GM18873 (cell line): Measurements from ENCODE around the gene SPOCK1.
"Not testable (repeated sequence)": the region's sequence is repeated elsewhere in the genome, so short reads cannot be mapped to it uniquely, and the experiment has no call there.

Source experiments
- ATAC-seq: cut with Tn5 transposase; IDR thresholded peaks from one replicate; pipeline ENCODE4 v1.9.1; 2021; ENCODE audit warnings: mild to moderate bottlenecking, moderate library complexity, moderate number of reproducible peaks; ENCODE audit not compliant: unreplicated experiment, low FRiP score

SPOCK1 gene

GRCh38 chr5:137399911-137400310, 99.2 kb downstream of the SPOCK1 start:
- ATAC-seq = no peak

GRCh38 chr5:137398751-137399150, 100.4 kb downstream of the SPOCK1 start:
- ATAC-seq = no peak

GRCh38 chr5:137398154-137398553, 101.0 kb downstream of the SPOCK1 start:
- no peak for ATAC-seq

GRCh38 chr5:137395011-137395755, 103.9 kb downstream of the SPOCK1 start:
- ATAC-seq = no peak

- ATAC-seq = no peak
Observed at GRCh38 chr5:137394380-137394779, 104.7 kb downstream of the SPOCK1 start.

GRCh38 chr5:137393196-137393993, 105.7 kb downstream of the SPOCK1 start:
- ATAC-seq = no peak

GRCh38 chr5:137392261-137392660, 106.9 kb downstream of the SPOCK1 start:
- ATAC-seq = no peak

GRCh38 chr5:137391044-137391443, 108.1 kb downstream of the SPOCK1 start:
- ATAC-seq = not testable (repeated sequence)

- no peak for ATAC-seq
Observed at GRCh38 chr5:137389042-137389441, 110.1 kb downstream of the SPOCK1 start.

GRCh38 chr5:137385064-137385463, 114.1 kb downstream of the SPOCK1 start:
- no peak for ATAC-seq

- ATAC-seq = no peak
Observed at GRCh38 chr5:137383909-137384308, 115.2 kb downstream of the SPOCK1 start.

GRCh38 chr5:137381555-137381954, 117.6 kb downstream of the SPOCK1 start:
- ATAC-seq = no peak

GRCh38 chr5:137379555-137380286, 119.4 kb downstream of the SPOCK1 start:
- no peak for ATAC-seq

GRCh38 chr5:137375741-137376526, 123.2 kb downstream of the SPOCK1 start:
- no peak for ATAC-seq

- no peak for ATAC-seq
Observed at GRCh38 chr5:137374110-137374714, 124.9 kb downstream of the SPOCK1 start.

- no peak for ATAC-seq
Observed at GRCh38 chr5:137372773-137373160, 126.4 kb downstream of the SPOCK1 start.

GRCh38 chr5:137372016-137372772, 126.9 kb downstream of the SPOCK1 start:
- ATAC-seq = no peak

GRCh38 chr5:137370096-137371071, 128.7 kb downstream of the SPOCK1 start:
- ATAC-seq = no peak
